ENCODE results near the gene ZBED6.
"Not testable (repeated sequence)": the region's sequence is repeated elsewhere in the genome, so short reads cannot be mapped to it uniquely, and the experiment has no call there.

ZBED6 gene

GRCh38 chr1:203813581-203814341 is 18.3 kb downstream of the ZBED6 start:
- no peak for FAIRE-seq
- DNase-seq (ENCODE audit: insufficient read length) = no peak
- no peak for TF ChIP-seq TAF1 (IDR thresholded peaks at IDR 0.05; ENCODE audit: borderline replicate concordance, low read depth, low read length)
- no peak for TF ChIP-seq POLR2AphosphoS5 (IDR thresholded peaks at IDR 0.05; ENCODE audit: low read depth, low read length)
- TF ChIP-seq POLR2A (IDR thresholded peaks at IDR 0.05; ENCODE audit: low read depth, low read length) = no peak

GRCh38 chr1:203818399-203818798 is 23.0 kb downstream of the ZBED6 start:
- FAIRE-seq (no peak), DNase-seq (ENCODE audit: insufficient read length) (no peak)
- no peak for TF ChIP-seq POLR2A (IDR thresholded peaks at IDR 0.05; ENCODE audit: low read depth, low read length)
- TF ChIP-seq POLR2AphosphoS5 (IDR thresholded peaks at IDR 0.05; ENCODE audit: low read depth, low read length) = no peak
- TF ChIP-seq TAF1 (IDR thresholded peaks at IDR 0.05; ENCODE audit: borderline replicate concordance, low read depth, low read length) = no peak

- TF ChIP-seq POLR2AphosphoS5 (IDR thresholded peaks at IDR 0.05; ENCODE audit: low read depth, low read length) = no peak
- no peak for TF ChIP-seq POLR2A (IDR thresholded peaks at IDR 0.05; ENCODE audit: low read depth, low read length)
- TF ChIP-seq TAF1 (IDR thresholded peaks at IDR 0.05; ENCODE audit: borderline replicate concordance, low read depth, low read length) = no peak
- FAIRE-seq = no peak
- no peak for DNase-seq (ENCODE audit: insufficient read length)
These were observed 27.9 kb downstream of the ZBED6 start for GRCh38 chr1:203823306-203823705.

GRCh38 chr1:203826175-203826574 is 30.8 kb downstream of the ZBED6 start:
- no peak for FAIRE-seq

GRCh38 chr1:203828002-203828401 is 32.6 kb downstream of the ZBED6 start:
- FAIRE-seq (no peak), DNase-seq (ENCODE audit: insufficient read length) (no peak)
- TF ChIP-seq POLR2AphosphoS5 (IDR thresholded peaks at IDR 0.05; ENCODE audit: low read depth, low read length) = no peak
- no peak for TF ChIP-seq TAF1 (IDR thresholded peaks at IDR 0.05; ENCODE audit: borderline replicate concordance, low read depth, low read length)
- no peak for TF ChIP-seq POLR2A (IDR thresholded peaks at IDR 0.05; ENCODE audit: low read depth, low read length)

More at GRCh38 chr1:203826175-203826574, 30.8 kb downstream of the ZBED6 start:
- no peak for DNase-seq (ENCODE audit: insufficient read length)
- TF ChIP-seq POLR2AphosphoS5 (IDR thresholded peaks at IDR 0.05; ENCODE audit: low read depth, low read length) (no peak), POLR2A (IDR thresholded peaks at IDR 0.05; ENCODE audit: low read depth, low read length) (no peak), TAF1 (IDR thresholded peaks at IDR 0.05; ENCODE audit: borderline replicate concordance, low read depth, low read length) (no peak)

GRCh38 chr1:203828503-203828902 is 33.1 kb downstream of the ZBED6 start:
- DNase-seq (ENCODE audit: insufficient read length) (no peak), FAIRE-seq (no peak)
- TF ChIP-seq POLR2AphosphoS5 (IDR thresholded peaks at IDR 0.05; ENCODE audit: low read depth, low read length) (no peak), TAF1 (IDR thresholded peaks at IDR 0.05; ENCODE audit: borderline replicate concordance, low read depth, low read length) (no peak)

- not testable (repeated sequence) for FAIRE-seq; DNase-seq (ENCODE audit: insufficient read length)
These were observed 33.8 kb downstream of the ZBED6 start for GRCh38 chr1:203829247-203829646.

GRCh38 chr1:203835476-203835875 is 40.1 kb downstream of the ZBED6 start:
- TF ChIP-seq TAF1 (IDR thresholded peaks at IDR 0.05; ENCODE audit: borderline replicate concordance, low read depth, low read length) (no peak), POLR2AphosphoS5 (IDR thresholded peaks at IDR 0.05; ENCODE audit: low read depth, low read length) (no peak), POLR2A (IDR thresholded peaks at IDR 0.05; ENCODE audit: low read depth, low read length) (no peak)
- FAIRE-seq = no peak
- DNase-seq (ENCODE audit: insufficient read length) = no peak

GRCh38 chr1:203839081-203839480 is 43.7 kb downstream of the ZBED6 start:
- no peak for FAIRE-seq
- TF ChIP-seq TAF1 (IDR thresholded peaks at IDR 0.05; ENCODE audit: borderline replicate concordance, low read depth, low read length) = no peak
- no peak for TF ChIP-seq POLR2AphosphoS5 (IDR thresholded peaks at IDR 0.05; ENCODE audit: low read depth, low read length)
- no peak for TF ChIP-seq POLR2A (IDR thresholded peaks at IDR 0.05; ENCODE audit: low read depth, low read length)
- DNase-seq (ENCODE audit: insufficient read length) = no peak

GRCh38 chr1:203840208-203840808 is 44.9 kb downstream of the ZBED6 start:
- no peak for DNase-seq (ENCODE audit: insufficient read length)
- no peak for FAIRE-seq
- no peak for TF ChIP-seq POLR2AphosphoS5 (IDR thresholded peaks at IDR 0.05; ENCODE audit: low read depth, low read length)
- no peak for TF ChIP-seq POLR2A (IDR thresholded peaks at IDR 0.05; ENCODE audit: low read depth, low read length)

- FAIRE-seq = no peak
- no peak for DNase-seq (ENCODE audit: insufficient read length)
- TF ChIP-seq POLR2A (IDR thresholded peaks at IDR 0.05; ENCODE audit: low read depth, low read length) (no peak), TAF1 (IDR thresholded peaks at IDR 0.05; ENCODE audit: borderline replicate concordance, low read depth, low read length) (no peak)
These were observed 47.1 kb downstream of the ZBED6 start for GRCh38 chr1:203842559-203842876.

GRCh38 chr1:203843435-203843834 is 48.0 kb downstream of the ZBED6 start:
- DNase-seq (ENCODE audit: insufficient read length) (no peak), FAIRE-seq (no peak)
- no peak for TF ChIP-seq TAF1 (IDR thresholded peaks at IDR 0.05; ENCODE audit: borderline replicate concordance, low read depth, low read length)
- no peak for TF ChIP-seq POLR2AphosphoS5 (IDR thresholded peaks at IDR 0.05; ENCODE audit: low read depth, low read length)
- TF ChIP-seq POLR2A (IDR thresholded peaks at IDR 0.05; ENCODE audit: low read depth, low read length) = no peak
